Lower lobe of right lung (tissue), 2 donors: ENCODE results near the gene PTPN14. TPM values are rescaled to one million over a fixed set of nuclear protein-coding genes. Genes with fewer than 3 reads are reported as not detected.

ENCODE experiments used
- ATAC-seq, 2 donors: fragments of 200-7000 bp; cut with Tn5 transposase; one replicate each; pipeline ENCODE4 v1.9.1; 2020 to 2022; ENCODE audit warnings: mild to moderate bottlenecking in 2 of 2, moderate library complexity in 2 of 2
- DNase-seq: peaks from one replicate; pipeline ENCODE4 v3.0.0-alpha.2; 2020
- H3K27ac ChIP-seq: fragments of 200-600 bp; one replicate; pipeline ENCODE4 v1.8.0; 2022
- H3K27me3 ChIP-seq: fragments of 200-600 bp; one replicate; pipeline ENCODE4 v1.8.0; 2022; ENCODE audit warnings: low read depth
- H3K36me3 ChIP-seq: fragments of 200-600 bp; one replicate; pipeline ENCODE4 v1.8.0; 2022; ENCODE audit warnings: mild to moderate bottlenecking
- H3K4me1 ChIP-seq: fragments of 200-600 bp; one replicate; pipeline ENCODE4 v1.8.0; 2022
- H3K4me3 ChIP-seq: fragments of 200-600 bp; one replicate; pipeline ENCODE4 v1.8.0; 2022; ENCODE audit warnings: mild to moderate bottlenecking
- H3K9me3 ChIP-seq: fragments of 200-600 bp; one replicate; pipeline ENCODE4 v1.8.0; 2022
- CTCF ChIP-seq: fragments of 200-600 bp; IDR thresholded peaks from one replicate; pipeline ENCODE4 v1.8.0; 2022; ENCODE audit warnings: antibody characterized with exemption, mild to moderate bottlenecking
- intact Hi-C: fragments of 100-400 bp; cut with DNase I; formaldehyde crosslinking; loops from one replicate; pipeline ENCODE4 v1.11.0; 2022
- total RNA-seq: library from RNA; stranded (reverse); fragmentation: NEBNext Ultra II Directional; extraction: Animal tissue kit (Norgen Biotek cat#: 25700); gene quantifications from one replicate; pipeline ENCODE4 v1.2.1, GENCODE V29; 2021
- donor health status: DM: no; HTN: yes; CAD: no; lungs with severe emphysema.

The PTPN14 gene
- total RNA-seq, 1 donor from 2014 or later, result 34.1 TPM

GRCh38 chr1:214571281-214571680 lies 19.9 kb upstream of the PTPN14 start:
- Histone ChIP-seq H3K4me1 (peaks cover 8% of the 10 kb centered on the region), H3K36me3 (no peaks in the 10 kb centered on the region), H3K4me3 (no peak overlapping the region), H3K27me3 (no peaks in the 10 kb centered on the region), H3K27ac (no peak overlapping the region), H3K9me3 (peaks cover 10% of the 10 kb centered on the region)
- no peak for DNase-seq
- intact Hi-C loops, result no loop called here
- ATAC-seq, result no peak
- TF ChIP-seq CTCF, result no peak

GRCh38 chr1:214570442-214570841 lies 19.0 kb upstream of the PTPN14 start:
- no peak for DNase-seq
- no peak for TF ChIP-seq CTCF
- no peak for ATAC-seq
- intact Hi-C loops, result no loop called here
- Histone ChIP-seq H3K4me3 (no peak overlapping the region), H3K27me3 (no peaks in the 10 kb centered on the region), H3K4me1 (peaks cover 8% of the 10 kb centered on the region), H3K36me3 (no peaks in the 10 kb centered on the region), H3K9me3 (peaks cover 1% of the 10 kb centered on the region), H3K27ac (no peak overlapping the region)

- DNase-seq, result no peak
- H3K36me3 ChIP-seq, result no peaks in the 10 kb centered on the region
- no peak for TF ChIP-seq CTCF
- no peak overlapping the region for H3K4me3 ChIP-seq
- H3K27ac ChIP-seq, result no peak overlapping the region
- H3K9me3 ChIP-seq, result no peaks in the 10 kb centered on the region
- ATAC-seq, result no peak
- H3K27me3 ChIP-seq, result no peaks in the 10 kb centered on the region
- intact Hi-C loops, result no loop called here
- peaks cover 8% of the 10 kb centered on the region for H3K4me1 ChIP-seq
Observed at GRCh38 chr1:214569357-214570004, 18.1 kb upstream of the PTPN14 start.

GRCh38 chr1:214568328-214568727 lies 16.9 kb upstream of the PTPN14 start:
- intact Hi-C loops, result no loop called here

GRCh38 chr1:214567481-214567980 lies 16.1 kb upstream of the PTPN14 start:
- no peaks in the 10 kb centered on the region for H3K9me3 ChIP-seq
- no peak overlapping the region for H3K4me3 ChIP-seq
- no peak for ATAC-seq
- peaks cover 8% of the 10 kb centered on the region for H3K4me1 ChIP-seq
- H3K27me3 ChIP-seq, result no peaks in the 10 kb centered on the region
- no peaks in the 10 kb centered on the region for H3K36me3 ChIP-seq
- DNase-seq, result no peak
- TF ChIP-seq CTCF, result no peak
- intact Hi-C loops, result no loop called here
- no peak overlapping the region for H3K27ac ChIP-seq

More at GRCh38 chr1:214568328-214568727, 16.9 kb upstream of the PTPN14 start:
- TF ChIP-seq CTCF, result no peak
- ATAC-seq (peak; percentile 15 to 37), DNase-seq (no peak)
- Histone ChIP-seq H3K4me3 (no peak overlapping the region), H3K9me3 (no peaks in the 10 kb centered on the region), H3K4me1 (peaks cover 8% of the 10 kb centered on the region), H3K27ac (no peak overlapping the region), H3K36me3 (no peaks in the 10 kb centered on the region), H3K27me3 (no peaks in the 10 kb centered on the region)
